DND-41 (cell line): Measurements from ENCODE around the gene SNX14.
A peak's percentile ranks its signal among the peaks of the same experiment; 100 is the strongest.

Experiments used
- ATAC-seq: fragments of 200-7000 bp; cut with Tn5 transposase; 3 replicates; pipeline ENCODE4 v1.9.1; 2021; ENCODE audit warnings: low read depth; ENCODE audit not compliant: insufficient read depth
- DNase-seq: peaks from one replicate; pipeline ENCODE4 v3.0.0-alpha.2; 2020
- H2AFZ ChIP-seq: 2 replicates; pipeline ENCODE4 v1.6.0; 2012; ENCODE audit warnings: low read depth, low read length
- H3K27ac ChIP-seq: 2 replicates; pipeline ENCODE4 v1.5.1; 2012; ENCODE audit warnings: low read length, inconsistent platforms
- H3K27me3 ChIP-seq: fragments of 200-600 bp; sonication (generic); 2 replicates; pipeline ENCODE4 v1.6.0; 2012; ENCODE audit warnings: low read length, mild to moderate bottlenecking, inconsistent platforms; ENCODE audit not compliant: insufficient read depth, poor library complexity
- H3K36me3 ChIP-seq: 2 replicates; pipeline ENCODE4 v1.5.1; 2012; ENCODE audit warnings: low read length, inconsistent platforms; ENCODE audit not compliant: insufficient read depth
- H3K4me1 ChIP-seq: 2 replicates; pipeline ENCODE4 v1.5.1; 2012; ENCODE audit warnings: mild to moderate bottlenecking, low read length; ENCODE audit not compliant: insufficient read depth
- H3K4me2 ChIP-seq: 2 replicates; pipeline ENCODE4 v1.6.0; 2012; ENCODE audit warnings: mild to moderate bottlenecking, moderate library complexity, low read length, inconsistent platforms; ENCODE audit not compliant: insufficient read depth
- H3K4me3 ChIP-seq, 2 experiments: fragments of 200-600 bp in 1 of 2; shearing (Covaris generic) in 1 of 2; 2 replicates each; pipeline ENCODE4 v1.5.1; 2012 to 2016; ENCODE audit warnings: inconsistent platforms in 2 of 2, low read length in 2 of 2, mild to moderate bottlenecking in 2 of 2, low read depth in 1 of 2, moderate library complexity in 1 of 2
- H3K79me2 ChIP-seq: 2 replicates; pipeline ENCODE4 v1.6.0; 2012; ENCODE audit warnings: low read length, inconsistent platforms; ENCODE audit not compliant: insufficient read depth
- H3K9ac ChIP-seq: 2 replicates; pipeline ENCODE4 v1.6.0; 2012; ENCODE audit warnings: low read depth, mild to moderate bottlenecking, inconsistent platforms, low read length, moderate library complexity
- H3K9me3 ChIP-seq: 2 replicates; pipeline ENCODE4 v1.5.1; 2012; ENCODE audit warnings: low read length, moderate library complexity, mild to moderate bottlenecking, inconsistent platforms; ENCODE audit not compliant: insufficient read depth, severe bottlenecking
- H4K20me1 ChIP-seq: 2 replicates; pipeline ENCODE4 v1.6.0; 2012; ENCODE audit warnings: low read length; ENCODE audit not compliant: insufficient read depth
- EZH2 ChIP-seq: IDR thresholded peaks from 3 replicates; pipeline ENCODE4 v1.6.1; 2012; ENCODE audit warnings: borderline replicate concordance, low read depth, mild to moderate bottlenecking, moderate library complexity, low read length, inconsistent platforms; ENCODE audit not compliant: severe bottlenecking
- TF ChIP-seq, protein P1 (sequence below): IDR thresholded peaks from 2 replicates; pipeline ENCODE4 v1.5.1; 2012; ENCODE audit warnings: borderline replicate concordance, low read length, moderate library complexity, mild to moderate bottlenecking; ENCODE audit not compliant: poor library complexity, severe bottlenecking; ENCODE audit errors: extremely low read depth

SNX14 gene

DNA sequence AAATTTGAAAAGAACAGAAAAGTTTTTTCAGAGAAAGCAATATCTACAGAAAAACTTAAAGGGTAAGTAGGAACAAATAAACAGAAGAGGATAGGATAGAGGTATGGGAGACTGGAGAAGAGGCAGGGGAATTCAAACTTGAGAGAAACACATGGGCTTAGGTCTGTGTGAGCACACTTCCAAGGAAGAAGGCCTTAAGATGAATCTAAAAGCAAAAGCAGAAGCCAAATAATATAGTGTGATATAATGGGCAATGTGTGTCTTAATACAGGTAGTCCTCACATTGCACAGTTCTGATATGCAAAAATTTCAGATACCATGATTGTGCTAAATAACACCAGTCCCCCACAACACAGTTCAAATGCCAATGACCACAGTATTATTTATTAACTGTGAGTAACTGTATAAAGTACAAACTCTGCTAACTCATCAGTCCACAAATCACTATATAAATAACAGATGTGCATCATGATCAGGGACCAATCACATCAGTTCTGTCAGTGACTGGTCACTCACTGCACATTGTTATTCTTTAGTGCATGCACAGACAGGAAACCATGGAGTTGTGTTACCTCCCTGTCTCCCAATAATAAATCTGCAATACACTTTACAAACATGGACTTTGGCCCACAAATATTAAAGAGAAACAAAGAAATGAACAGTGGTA lies 18.6 kb downstream of the SNX14 start:
- Histone ChIP-seq H3K4me1 (no peaks in the 10 kb centered on the region), H3K79me2 (peaks cover 13% of the 10 kb centered on the region; the same call in 1 of the 2 replicates), H4K20me1 (no peaks in the 10 kb centered on the region; the same call in 1 of the 2 replicates), H3K36me3 (peaks cover 11% of the 10 kb centered on the region), H3K4me2 (no peak overlapping the region), H3K9ac (no peak overlapping the region), H3K27me3 (no peaks in the 10 kb centered on the region), H3K27ac (no peak overlapping the region), H2AFZ (no peak overlapping the region), H3K9me3 (no peaks in the 10 kb centered on the region), H3K4me3 (no peak overlapping the region)
- DNase-seq (no peak), ATAC-seq (peak; percentile 12; the same call in 1 of the 3 replicates)
- TF ChIP-seq, protein P1, sequence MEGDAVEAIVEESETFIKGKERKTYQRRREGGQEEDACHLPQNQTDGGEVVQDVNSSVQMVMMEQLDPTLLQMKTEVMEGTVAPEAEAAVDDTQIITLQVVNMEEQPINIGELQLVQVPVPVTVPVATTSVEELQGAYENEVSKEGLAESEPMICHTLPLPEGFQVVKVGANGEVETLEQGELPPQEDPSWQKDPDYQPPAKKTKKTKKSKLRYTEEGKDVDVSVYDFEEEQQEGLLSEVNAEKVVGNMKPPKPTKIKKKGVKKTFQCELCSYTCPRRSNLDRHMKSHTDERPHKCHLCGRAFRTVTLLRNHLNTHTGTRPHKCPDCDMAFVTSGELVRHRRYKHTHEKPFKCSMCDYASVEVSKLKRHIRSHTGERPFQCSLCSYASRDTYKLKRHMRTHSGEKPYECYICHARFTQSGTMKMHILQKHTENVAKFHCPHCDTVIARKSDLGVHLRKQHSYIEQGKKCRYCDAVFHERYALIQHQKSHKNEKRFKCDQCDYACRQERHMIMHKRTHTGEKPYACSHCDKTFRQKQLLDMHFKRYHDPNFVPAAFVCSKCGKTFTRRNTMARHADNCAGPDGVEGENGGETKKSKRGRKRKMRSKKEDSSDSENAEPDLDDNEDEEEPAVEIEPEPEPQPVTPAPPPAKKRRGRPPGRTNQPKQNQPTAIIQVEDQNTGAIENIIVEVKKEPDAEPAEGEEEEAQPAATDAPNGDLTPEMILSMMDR = no peak
- TF ChIP-seq EZH2 = no peak

DNA sequence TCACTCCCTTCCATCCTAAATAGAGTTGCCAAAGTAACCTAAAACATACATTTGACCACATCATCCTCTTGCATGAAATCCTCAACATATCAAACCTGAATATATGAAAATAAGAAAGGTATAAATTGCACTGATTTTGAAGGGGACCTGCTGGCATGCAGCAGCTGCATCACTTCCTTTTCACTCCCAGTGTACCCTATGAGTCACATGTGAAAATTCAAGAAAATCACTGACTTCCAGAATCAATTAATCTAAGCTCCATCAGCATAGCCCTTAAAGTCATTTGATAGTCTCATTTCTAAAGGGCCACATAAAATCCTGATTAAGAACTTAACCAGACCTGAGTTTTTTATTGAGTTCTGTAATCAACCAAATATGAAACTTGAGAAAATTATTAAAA lies 24.3 kb downstream of the SNX14 start:
- no peaks in the 10 kb centered on the region for H3K4me1 ChIP-seq
- H3K27ac ChIP-seq = no peak overlapping the region
- no peaks in the 10 kb centered on the region for H3K27me3 ChIP-seq
- TF ChIP-seq, protein P1 = no peak
- no peak for TF ChIP-seq EZH2
- no peak overlapping the region for H3K4me2 ChIP-seq
- H2AFZ ChIP-seq = no peak overlapping the region
- H3K4me3 ChIP-seq = no peak overlapping the region
- DNase-seq (no peak), ATAC-seq (no peak)
- H3K79me2 ChIP-seq = 0 out of 2 replicates have a peak, but pooled peaks cover 3% of the 10 kb centered on the region
- peaks cover 19% of the 10 kb centered on the region for H3K36me3 ChIP-seq
- H3K9ac ChIP-seq = no peak overlapping the region
- H3K9me3 ChIP-seq = no peaks in the 10 kb centered on the region
- no peaks in the 10 kb centered on the region for H4K20me1 ChIP-seq

DNA sequence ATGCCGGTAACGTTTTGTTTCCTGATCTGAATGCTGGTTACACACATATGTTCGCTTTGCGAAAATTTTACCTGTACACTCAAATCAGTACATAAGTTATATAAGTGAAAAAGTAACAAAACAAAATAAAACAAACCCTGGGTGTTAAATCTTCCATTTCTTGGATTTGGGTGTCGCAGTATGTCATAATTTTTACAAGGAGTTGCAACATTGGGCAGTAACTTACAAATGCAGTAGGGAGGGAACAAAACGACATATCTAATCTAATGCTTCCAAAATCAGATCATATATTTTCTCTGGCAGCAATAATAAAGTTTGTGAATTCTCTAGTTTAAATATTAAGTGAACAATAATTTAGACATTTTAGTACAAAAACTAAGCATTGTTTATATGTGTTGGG lies 25.2 kb downstream of the SNX14 start:
- DNase-seq (no peak), ATAC-seq (no peak)
- H3K4me2 ChIP-seq = no peak overlapping the region
- H3K27ac ChIP-seq = no peak overlapping the region
- H3K4me1 ChIP-seq = no peaks in the 10 kb centered on the region
- peaks cover 21% of the 10 kb centered on the region for H3K36me3 ChIP-seq
- H3K79me2 ChIP-seq = no peaks in the 10 kb centered on the region
- no peak for TF ChIP-seq EZH2
- TF ChIP-seq, protein P1 = no peak
- H3K9me3 ChIP-seq = no peaks in the 10 kb centered on the region
- H4K20me1 ChIP-seq = no peaks in the 10 kb centered on the region
- H3K27me3 ChIP-seq = no peaks in the 10 kb centered on the region
- H2AFZ ChIP-seq = no peak overlapping the region
- no peak overlapping the region for H3K9ac ChIP-seq
- H3K4me3 ChIP-seq = no peak overlapping the region
